ENCODE results near the gene ITPRID2.
"Not testable (repeated sequence)": the region's sequence is repeated elsewhere in the genome, so short reads cannot be mapped to it uniquely, and the experiment has no call there.

The ITPRID2 gene

DNA sequence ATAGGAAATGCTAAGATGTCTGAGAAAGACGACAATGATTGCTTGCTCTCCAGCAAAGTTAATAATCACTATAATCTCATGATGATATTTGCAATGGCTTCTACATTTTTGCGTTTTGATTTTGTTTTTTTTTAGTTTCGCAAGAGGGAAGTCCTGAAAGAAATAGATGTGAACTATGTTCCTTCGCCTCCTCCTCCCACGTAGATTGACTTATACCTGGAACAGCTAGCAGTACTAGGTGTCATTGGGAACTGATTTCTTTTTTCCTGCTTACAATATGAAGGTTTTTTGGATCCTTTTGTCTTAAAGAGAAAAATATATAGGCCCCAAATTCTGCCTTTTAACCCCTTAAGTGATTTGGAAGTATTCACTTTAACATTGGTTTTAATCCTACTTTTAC, 26.7 kb downstream of the ITPRID2 start:
- DNase-seq: no peak

DNA sequence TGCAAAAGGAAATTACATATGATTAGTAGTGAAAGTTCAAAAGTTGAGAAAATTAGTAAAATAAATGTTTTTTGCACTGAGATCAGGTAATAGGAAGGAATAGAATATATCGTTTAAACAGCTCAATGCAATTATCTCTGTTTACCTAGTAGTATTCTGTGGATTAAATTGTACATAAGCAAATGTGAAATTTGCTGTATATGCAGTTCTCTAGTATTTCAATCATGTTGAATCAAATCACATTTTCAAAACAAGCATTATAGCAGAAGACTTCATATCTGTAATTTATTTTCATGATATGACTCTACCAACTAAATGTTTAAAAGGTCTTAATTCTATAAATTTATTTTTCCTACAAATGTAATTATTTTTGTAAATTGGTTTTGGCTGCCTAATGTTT, 31.6 kb downstream of the ITPRID2 start:
- no peak for DNase-seq

- DNase-seq: no peak
Measured at GRCh38 chr2:181924336-181924735, 32.8 kb downstream of the ITPRID2 start.

DNA sequence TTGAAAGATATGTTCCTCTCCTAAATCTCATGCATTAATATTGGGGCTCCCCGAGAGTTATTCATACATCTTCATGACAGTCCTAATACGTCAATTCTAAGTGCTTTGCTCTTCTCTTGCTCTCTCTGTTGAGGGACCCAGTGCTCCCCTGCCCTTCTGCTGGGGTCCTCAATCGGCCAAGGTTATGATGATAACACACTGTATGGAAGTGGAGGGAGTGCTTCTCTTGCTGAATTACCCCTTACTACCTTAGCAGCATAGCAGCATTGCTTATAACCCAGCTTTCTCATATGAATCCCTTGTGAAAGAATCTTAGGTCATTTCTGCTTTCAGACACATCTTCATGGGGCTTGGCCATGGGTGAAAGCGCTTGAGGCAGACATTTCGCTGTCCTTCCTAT, 43.2 kb downstream of the ITPRID2 start:
- no peak for DNase-seq

GRCh38 chr2:181937473-181937872, 45.9 kb downstream of the ITPRID2 start:
- DNase-seq: no peak

DNA sequence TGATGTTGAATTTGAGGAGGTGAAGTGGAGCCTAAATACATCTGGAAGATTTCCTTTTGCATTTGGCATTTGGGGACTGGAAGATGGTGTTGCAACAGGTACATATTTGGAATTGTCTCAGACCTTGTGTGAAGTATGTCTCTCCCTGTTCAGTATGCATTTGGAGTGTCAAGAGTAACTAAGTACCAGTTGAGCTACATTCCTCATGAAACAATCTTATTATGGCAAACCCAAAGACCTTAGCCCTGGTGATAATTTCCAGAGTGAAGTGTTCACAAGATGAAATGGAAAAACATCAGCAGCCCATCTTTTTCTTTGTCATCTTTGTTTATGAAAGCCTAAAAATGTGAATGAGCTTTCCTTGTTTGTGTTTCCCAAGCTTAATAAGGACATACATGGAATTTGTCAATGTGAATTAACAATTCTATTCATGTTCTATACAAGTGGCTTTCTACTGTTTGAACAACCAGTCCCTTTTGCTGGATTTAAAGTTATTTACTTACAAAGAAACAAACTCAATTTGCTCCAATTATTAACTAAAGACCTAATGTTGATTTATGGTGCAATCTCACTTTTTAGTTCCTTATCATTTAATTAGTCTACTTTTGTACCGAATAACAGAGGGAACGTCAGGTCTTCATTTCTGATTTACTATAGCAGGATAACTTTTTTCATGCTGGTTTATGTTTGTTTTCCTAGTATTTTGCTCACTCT, 52.0 kb downstream of the ITPRID2 start:
- DNase-seq: no peak

- DNase-seq: no peak
Measured at GRCh38 chr2:181944164-181944913, 52.8 kb downstream of the ITPRID2 start.

DNA sequence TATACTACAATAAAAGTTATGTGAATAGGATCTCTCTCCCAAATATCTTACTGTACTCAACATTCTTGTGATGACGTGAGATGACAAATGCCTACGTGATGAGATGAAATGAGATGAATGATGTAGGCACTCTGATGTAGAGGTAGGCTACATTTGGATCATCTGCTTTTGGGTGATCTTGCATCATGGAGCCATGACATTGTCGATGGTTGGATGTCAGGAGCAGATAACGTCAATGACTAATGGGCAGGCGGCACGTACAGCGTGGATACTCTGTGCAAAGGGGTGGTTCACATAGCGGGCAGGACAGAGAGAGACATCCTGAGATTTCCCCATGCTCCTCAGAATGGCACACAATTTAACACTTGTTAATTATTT, 53.4 kb downstream of the ITPRID2 start:
- DNase-seq: no peak

DNA sequence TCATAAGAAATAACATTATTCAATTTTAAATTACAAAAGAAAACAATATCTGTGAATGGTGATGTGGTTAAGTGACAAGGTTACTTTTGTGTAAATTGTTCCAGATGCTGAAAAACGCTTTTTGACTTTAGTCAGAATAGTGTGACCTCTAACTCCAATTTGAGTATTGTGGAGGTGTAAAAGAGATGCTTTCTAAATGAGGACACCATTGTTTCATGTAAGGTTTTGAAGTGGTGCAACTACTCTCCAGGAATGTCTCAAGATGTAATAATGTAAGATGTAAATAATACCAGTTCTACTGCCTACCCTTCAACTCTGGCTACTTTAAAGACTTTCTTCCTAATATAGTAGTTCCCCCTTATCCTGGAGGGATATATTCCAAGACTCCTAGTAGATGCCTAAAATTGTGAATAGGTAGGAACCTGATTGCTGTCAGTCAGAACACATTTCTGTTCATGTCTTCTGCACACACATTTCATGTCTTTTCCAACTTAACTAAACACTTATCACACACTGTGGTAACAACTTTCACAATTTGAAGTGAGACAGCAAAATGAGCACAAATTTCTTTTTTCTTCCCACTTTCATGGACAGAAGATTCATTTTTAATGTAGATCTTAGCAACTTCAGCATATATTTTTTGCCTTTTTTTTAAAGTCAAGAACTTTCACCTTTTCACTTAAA, 55.1 kb downstream of the ITPRID2 start:
- no peak for DNase-seq

DNA sequence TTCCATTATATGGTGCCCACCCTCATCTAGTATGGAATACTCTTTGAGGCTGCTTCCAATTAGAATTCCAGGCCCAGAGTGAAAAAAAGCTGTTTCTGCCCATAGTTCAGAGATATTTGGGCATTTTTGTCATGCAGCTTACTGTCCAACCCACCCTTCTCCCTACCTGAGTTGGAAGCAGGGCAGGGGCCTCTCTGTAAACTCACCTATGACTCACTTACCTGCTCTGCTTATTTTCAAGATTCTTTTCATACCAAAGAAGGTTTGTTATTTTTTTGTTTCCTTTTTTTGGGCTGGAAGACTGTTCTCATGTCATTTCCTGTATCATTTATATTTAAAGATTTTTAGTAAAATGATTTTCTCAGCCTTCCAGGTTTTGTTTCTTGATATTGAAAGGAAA, 55.7 kb downstream of the ITPRID2 start:
- no peak for DNase-seq

GRCh38 chr2:181948227-181948626, 56.7 kb downstream of the ITPRID2 start:
- no peak for DNase-seq

- no peak for DNase-seq
Measured at GRCh38 chr2:181949047-181949446, 57.5 kb downstream of the ITPRID2 start.

GRCh38 chr2:181952404-181953226, 61.1 kb downstream of the ITPRID2 start:
- no peak for DNase-seq

- DNase-seq: peak; percentile 52
Measured at GRCh38 chr2:181953881-181954537, 62.5 kb downstream of the ITPRID2 start.

GRCh38 chr2:181954538-181954883, 63.0 kb downstream of the ITPRID2 start:
- DNase-seq: no peak

DNA sequence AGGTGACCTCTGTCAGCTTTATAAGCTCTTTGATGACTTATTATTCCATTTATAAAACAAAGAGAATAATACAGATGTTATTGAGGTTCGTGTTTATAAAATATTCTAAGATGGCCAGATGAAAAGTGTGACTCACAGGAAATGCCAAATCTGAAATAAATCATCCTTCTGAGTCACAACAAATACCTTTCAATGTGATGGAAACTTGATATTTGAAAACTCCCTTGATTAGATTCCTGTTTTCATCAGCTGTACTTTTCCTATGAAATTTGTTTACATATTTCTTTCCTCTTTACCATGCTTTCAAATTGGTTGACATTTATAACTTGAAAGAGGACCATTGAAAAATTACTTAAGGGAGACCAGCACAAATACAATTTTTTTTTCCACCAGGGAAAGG, 63.5 kb downstream of the ITPRID2 start:
- no peak for DNase-seq

DNA sequence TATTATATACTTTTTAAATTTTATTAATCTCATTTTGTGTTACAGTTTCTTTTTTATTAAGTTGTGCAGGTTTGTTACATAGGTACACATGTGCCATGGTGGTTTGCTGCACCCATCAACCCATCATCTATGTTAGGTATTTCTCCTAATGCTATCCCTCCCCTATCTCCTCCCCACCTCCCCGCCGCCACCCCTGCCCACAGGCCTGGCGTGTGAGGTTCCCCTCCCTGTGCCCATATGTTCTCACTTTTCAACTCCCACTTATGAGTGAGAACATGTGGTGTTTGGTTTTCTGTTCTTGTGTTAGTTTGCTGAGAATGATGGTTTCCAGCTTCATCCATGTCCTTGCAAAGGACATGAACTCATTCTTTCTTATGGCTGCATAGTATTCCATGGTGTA, 64.3 kb downstream of the ITPRID2 start:
- DNase-seq: not testable (repeated sequence)

- DNase-seq: no peak
Measured at GRCh38 chr2:181957668-181958067, 66.1 kb downstream of the ITPRID2 start.

DNA sequence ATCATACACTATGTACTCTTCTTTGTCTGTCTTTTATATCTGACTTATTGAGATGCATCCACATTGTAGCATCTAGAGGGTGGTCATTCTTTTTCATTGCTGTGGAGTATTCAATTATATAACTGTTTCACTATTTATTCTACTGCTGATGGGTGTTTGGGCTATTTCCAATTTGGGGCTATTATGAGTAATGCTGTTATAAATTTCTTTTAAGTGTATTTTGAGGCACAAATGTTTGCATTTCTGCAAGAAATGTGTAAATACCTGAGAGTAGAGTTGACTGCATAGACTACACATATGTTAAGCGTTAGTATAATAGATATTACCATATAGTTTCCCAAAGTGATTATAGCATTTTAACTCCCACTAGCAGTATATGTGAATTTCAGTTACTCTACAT, 67.2 kb downstream of the ITPRID2 start:
- DNase-seq: no peak

GRCh38 chr2:181959508-181959907, 68.0 kb downstream of the ITPRID2 start:
- no peak for DNase-seq

GRCh38 chr2:181961167-181961566, 69.6 kb downstream of the ITPRID2 start:
- DNase-seq: not testable (repeated sequence)

- DNase-seq: no peak
Measured at GRCh38 chr2:181962142-181962541, 70.6 kb downstream of the ITPRID2 start.

Measured in effector CD4-positive, alpha-beta T cell (primary cell).